Stimulated activated CD8-positive, alpha-beta memory T cell treated with anti-CD3 and anti-CD28 coated beads, Interleukin-4, amount 100 ng/mL, for 1 hour (primary cell): ENCODE measurements around the gene CEP41.

ENCODE experiments used
- DNase-seq, 2 donors: peaks; one replicate each; pipeline ENCODE4 v3.0.0-alpha.2; 2020; ENCODE audit warnings: low read depth in 2 of 2, low spot score in 1 of 2

Gene CEP41, protein sequence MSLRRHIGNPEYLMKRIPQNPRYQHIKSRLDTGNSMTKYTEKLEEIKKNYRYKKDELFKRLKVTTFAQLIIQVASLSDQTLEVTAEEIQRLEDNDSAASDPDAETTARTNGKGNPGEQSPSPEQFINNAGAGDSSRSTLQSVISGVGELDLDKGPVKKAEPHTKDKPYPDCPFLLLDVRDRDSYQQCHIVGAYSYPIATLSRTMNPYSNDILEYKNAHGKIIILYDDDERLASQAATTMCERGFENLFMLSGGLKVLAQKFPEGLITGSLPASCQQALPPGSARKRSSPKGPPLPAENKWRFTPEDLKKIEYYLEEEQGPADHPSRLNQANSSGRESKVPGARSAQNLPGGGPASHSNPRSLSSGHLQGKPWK

GRCh38 chr7:130440527-130441365 is at the start of gene CEP41:
Gene CEP41, minus strand, starts transcription at chr7:130441016. Its CDS starts 50 bp downstream, at chr7:130440966.
- DNase-seq: peak; percentile 65 to 80

DNA sequence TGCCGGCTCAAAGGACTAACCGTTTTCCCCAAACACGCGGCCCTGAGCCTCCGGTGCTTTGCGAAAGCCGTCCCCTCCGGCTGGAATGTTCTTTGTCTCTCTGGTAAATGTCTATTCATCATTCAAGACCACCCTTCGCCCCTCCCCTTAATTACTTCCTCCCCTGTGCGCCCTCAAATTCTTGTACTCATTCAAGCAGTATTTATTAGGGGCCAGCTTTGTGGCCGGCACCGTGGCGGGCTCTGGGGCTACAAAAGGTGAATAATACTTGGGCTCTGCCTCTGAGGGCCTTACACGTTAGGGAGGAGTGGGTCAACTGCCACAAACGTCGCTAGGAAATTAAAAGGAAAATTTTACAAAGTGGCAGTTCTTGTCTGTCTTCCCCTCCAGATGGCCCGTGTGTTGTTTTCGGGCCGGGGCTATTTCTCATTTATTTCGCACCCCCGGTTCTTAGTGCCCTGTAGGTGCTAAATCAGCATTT is 49.5 kb upstream of the CEP41 start:
- DNase-seq: no peak

DNA sequence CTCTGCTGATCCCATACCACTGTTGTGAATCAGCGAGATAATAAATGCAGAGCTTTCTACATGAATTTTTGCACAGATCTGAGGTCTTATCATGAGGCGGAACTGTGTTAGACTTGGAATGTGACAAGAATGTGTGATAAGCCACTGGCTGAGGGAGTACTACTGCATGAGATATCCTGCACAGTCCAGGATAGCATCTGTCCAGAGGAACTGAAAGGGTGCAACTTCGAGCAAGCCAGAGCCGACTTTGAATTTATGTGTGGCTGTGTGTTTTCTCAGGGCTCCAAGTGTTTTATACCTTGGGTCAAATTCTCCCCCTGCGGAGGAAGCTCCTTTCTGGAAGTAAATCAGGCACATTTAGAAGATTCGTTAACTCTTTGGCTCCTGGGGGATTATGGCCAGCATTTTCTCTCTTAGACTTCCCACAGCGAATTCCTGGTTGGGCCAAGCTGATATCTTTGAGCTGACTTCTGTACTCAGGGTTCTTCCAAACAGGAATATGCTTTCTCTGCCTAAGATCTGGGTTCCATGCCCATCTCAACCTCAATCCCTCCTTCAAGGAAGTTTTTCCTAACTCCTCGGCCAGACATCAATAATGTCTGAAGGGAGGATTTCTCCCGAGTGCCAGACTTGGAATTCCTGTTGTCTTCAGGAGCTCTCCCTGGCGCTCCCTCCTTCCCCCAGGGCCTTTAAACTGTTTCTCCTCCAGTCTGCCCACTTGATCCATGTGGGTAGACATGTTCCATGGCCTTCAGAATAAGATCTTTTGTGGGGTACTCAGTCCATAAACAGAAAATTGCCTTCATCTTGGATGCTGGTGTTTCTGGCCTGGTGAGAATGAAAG is 48.5 kb upstream of the CEP41 start:
- DNase-seq: no peak

DNA sequence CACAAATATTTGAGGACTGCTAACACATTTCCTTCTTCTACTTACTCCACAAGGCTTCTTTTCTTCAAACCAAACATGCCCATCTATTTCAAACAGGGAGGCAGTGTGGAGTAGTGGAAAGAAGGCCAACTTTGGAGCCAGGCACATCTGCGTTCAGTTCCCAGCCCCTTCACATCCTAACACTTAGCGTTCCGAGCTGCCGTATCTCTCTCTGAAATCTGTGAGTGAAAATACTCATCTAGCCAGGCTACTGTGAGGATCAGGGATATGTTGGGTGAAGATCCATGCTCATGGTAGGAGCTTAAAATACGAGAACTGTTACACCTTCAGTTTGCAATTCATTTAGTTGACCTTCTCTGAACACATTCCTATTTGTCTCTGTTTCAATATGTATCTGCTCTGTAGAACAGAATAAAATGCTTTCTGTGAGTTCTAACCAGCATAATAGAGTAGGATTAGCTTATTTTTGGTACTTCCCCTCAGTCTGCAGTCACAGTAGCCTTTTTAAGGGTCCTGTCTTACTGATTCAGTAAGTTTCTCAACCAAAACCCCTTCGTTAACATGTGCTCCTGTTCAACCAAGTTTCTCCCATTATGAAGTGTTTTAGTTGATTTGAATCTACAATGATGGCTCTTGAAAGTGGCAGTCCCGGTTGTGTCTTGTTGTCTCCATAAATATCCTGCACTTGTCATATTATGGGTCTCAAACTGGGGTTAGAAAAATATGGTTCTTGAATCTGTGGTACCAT is 47.8 kb upstream of the CEP41 start:
- no peak for DNase-seq

DNA sequence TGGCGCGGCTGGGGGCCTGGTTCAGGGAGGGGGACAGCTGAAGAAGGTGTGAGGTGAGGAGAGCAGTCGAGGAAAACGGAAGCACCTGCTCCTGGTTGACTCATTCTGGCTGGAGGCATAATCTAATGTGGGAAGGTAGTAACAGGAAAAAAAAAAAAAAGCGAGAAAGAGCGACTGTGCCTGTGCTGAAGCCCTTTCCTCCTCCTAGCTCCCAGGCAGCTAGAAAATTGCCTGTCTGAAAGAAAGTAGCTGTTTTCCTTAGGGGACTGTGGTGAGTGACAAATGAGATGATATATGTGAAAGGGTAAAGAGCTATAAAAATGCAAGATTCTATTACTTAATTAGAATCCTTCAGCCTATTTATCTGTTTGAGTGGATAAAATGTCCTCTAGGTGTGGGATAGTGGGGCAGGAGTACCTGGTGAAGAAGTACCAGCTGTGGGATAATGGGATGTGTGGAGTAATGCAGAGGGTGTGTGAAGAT is 46.2 kb upstream of the CEP41 start:
- DNase-seq: no peak

- DNase-seq: no peak
These were observed 45.5 kb upstream of the CEP41 start for GRCh38 chr7:130486114-130486953.

GRCh38 chr7:130485734-130486113 is 44.9 kb upstream of the CEP41 start:
- no peak for DNase-seq

GRCh38 chr7:130483031-130483430 is 42.2 kb upstream of the CEP41 start:
- DNase-seq: no peak

GRCh38 chr7:130481898-130482297 is 41.1 kb upstream of the CEP41 start:
- no peak for DNase-seq

GRCh38 chr7:130479716-130480400 is 39.0 kb upstream of the CEP41 start:
- no peak for DNase-seq

GRCh38 chr7:130478991-130479390 is 38.2 kb upstream of the CEP41 start:
- DNase-seq: no peak

GRCh38 chr7:130476297-130477150 is 35.7 kb upstream of the CEP41 start:
- no peak for DNase-seq

DNA sequence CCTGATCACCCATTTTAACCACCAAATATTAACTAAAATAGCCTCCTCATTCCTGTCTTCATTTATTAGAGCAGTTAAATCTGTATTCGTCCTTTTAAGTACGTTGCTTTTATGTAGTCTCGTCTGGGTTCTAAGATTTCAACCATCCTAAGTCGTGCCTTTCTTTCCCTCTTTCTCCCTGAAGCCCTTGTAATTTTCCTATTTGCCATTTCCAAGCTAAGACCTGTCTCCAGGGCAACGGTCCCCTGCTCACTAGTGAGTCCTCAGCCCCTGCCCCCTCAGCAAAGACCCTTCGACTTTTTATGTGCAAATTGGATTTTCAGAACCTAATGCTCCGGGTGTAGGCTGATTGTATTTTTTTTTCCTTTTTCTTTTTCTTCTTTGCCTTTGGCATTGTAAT is 35.0 kb upstream of the CEP41 start:
- no peak for DNase-seq

GRCh38 chr7:130473876-130474275 is 33.1 kb upstream of the CEP41 start:
- no peak for DNase-seq

DNA sequence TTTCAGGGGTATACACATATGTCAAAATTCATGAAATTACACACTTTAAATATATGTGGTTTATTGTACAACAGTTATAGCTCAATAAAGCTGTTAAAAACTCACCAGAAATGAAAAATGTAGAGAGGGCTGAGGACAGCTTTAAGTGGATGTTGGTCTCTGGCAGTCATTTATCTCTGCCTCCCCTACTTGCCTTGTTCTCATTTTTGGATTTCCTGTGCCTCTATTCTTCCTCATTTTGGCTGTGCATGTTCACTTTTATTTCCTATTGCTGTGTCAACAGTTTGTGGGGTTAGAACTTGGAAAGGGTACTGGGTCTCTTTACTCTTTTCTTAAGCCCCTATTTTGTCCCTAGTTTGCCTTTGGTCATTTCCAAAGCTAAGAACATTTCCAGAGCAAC is 32.5 kb upstream of the CEP41 start:
- DNase-seq: no peak

DNA sequence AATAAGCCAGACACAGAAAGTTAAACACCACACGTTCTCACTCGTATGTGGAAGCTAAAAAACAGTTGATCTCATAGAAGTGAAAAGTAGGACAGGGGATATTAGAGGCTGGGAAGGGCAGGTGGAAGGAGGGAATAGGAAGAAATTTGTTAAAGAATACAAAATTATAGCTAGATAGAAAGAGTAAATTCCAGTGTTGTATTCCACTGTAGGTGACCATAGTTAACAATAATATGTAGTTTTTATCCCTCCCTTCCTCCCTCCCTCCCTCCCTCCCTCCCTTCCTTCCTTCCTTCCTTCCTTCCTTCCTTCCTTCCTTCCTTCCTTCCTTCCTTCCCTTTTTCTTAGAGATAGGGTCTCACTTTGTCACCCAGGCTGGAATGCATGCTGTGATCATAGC is 31.2 kb upstream of the CEP41 start:
- DNase-seq: no peak

DNA sequence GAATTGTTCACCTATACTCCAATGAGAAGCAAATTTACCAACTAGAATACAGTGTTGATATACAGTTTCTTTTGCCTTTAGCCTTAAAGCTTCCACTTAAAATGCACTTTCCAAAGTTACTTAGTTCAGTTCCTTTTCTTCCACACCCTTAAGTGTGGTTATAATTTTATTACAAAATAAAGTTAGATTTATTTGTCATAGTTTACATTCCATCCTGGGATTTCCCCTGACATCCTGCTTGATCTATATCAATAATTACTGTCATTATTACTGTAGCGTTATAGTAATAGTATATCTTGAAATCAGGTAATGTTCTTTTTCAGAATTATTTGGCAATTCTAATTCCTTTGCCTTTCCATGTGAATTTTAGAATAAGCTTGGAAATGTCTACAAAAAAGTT is 27.8 kb upstream of the CEP41 start:
- DNase-seq: no peak
